ENCODE measurements around the gene PIGN. TPM values are rescaled to one million over a fixed set of nuclear protein-coding genes. Genes with fewer than 3 reads are reported as not detected.

PIGN gene
- total RNA-seq, 1 experiment from 2014 or later, result 30.9 TPM

- no CpG with 5 or more reads among the region's 1 CpG for WGBS (ENCODE audit: extremely low coverage, insufficient read length, low lambda C conversion rate)
- Histone ChIP-seq H3K56ac (ENCODE audit: insufficient read length, low read depth, low read length) (no peak overlapping the region), H3K9ac (ENCODE audit: extremely low read depth, insufficient read length, low read length) (no peak overlapping the region), H3K14ac (ENCODE audit: insufficient read depth, low read length) (no peak overlapping the region), H3K18ac (ENCODE audit: insufficient read length, low read depth, low read length) (no peak overlapping the region), H4K91ac (ENCODE audit: insufficient read length, low read depth, low read length) (no peak overlapping the region), H3K9me3 (ENCODE audit: control insufficient read depth, low read depth, low read length) (no peaks in the 10 kb centered on the region), H3K4ac (ENCODE audit: low read depth, low read length) (no peak overlapping the region), H2AFZ (ENCODE audit: low read length) (no peak overlapping the region), H3K23ac (ENCODE audit: insufficient read length, low read depth, low read length) (no peak overlapping the region), H3T11ph (ENCODE audit: low read length) (no peak overlapping the region), H3K4me2 (ENCODE audit: insufficient read depth, insufficient read length, low read length) (no peak overlapping the region), H3K27me3 (ENCODE audit: insufficient read depth, low read length) (no peaks in the 10 kb centered on the region), H2BK5ac (ENCODE audit: insufficient read length, low read length) (no peak overlapping the region), H3K27ac (ENCODE audit: insufficient read length, low read depth, low read length) (no peak overlapping the region), H4K8ac (replicated peaks; ENCODE audit: insufficient read length, low read depth, low read length) (no peak overlapping the region), H2BK20ac (ENCODE audit: low read depth, low read length, poor library complexity, severe bottlenecking) (no peak overlapping the region), H3K23me2 (ENCODE audit: insufficient read length, low read depth, low read length, poor library complexity, severe bottlenecking) (no peaks in the 10 kb centered on the region), H2AK5ac (ENCODE audit: insufficient read length, low read length) (no peak overlapping the region), H3K79me2 (ENCODE audit: insufficient read depth, low read length) (no peaks in the 10 kb centered on the region), H2BK15ac (ENCODE audit: low read depth, low read length) (no peak overlapping the region), H3K4me1 (ENCODE audit: insufficient read depth, low read length) (no peaks in the 10 kb centered on the region), H2BK120ac (ENCODE audit: low read depth, low read length, poor library complexity, severe bottlenecking) (no peak overlapping the region), H3K79me1 (ENCODE audit: insufficient read depth, low read depth, low read length, poor library complexity, severe bottlenecking) (no peaks in the 10 kb centered on the region), H4K5ac (ENCODE audit: insufficient read length, low read depth, low read length) (no peak overlapping the region), H4K20me1 (ENCODE audit: control insufficient read depth, insufficient read depth, insufficient read length) (no peaks in the 10 kb centered on the region), H2BK12ac (ENCODE audit: insufficient read length, low read depth, low read length) (no peak overlapping the region)
- no peak overlapping the region for H3K4me3 Mint-ChIP-seq
- H3K4me1 Mint-ChIP-seq, result peaks cover 0 to 3% of the 10 kb centered on the region in 2 experiments; a peak in 2 of 4 replicates
- TF ChIP-seq CTCF (conservative IDR thresholded peaks at IDR 0.05), result no peak
- H3K27ac Mint-ChIP-seq, result no peak overlapping the region
- H3K27me3 Mint-ChIP-seq (ENCODE audit: low read depth), result no peaks in the 10 kb centered on the region
- H3K9me3 Mint-ChIP-seq, result no peaks in the 10 kb centered on the region
- peaks cover 0 to 10% (median 0%) of the 10 kb centered on the region in 3 experiments; a peak in 3 of 7 replicates for H3K36me3 Mint-ChIP-seq (ENCODE audit: insufficient read depth in 1 of 3, low read depth in 3 of 3)
- no peak for DNase-seq
Observed at GRCh38 chr18:62140259-62140658, 46.6 kb downstream of the PIGN start.

All from H9 (cell line).